ENCODE measurements around the gene SH3GL2. TPM values are rescaled to one million over a fixed set of nuclear protein-coding genes. Genes with fewer than 3 reads are reported as not detected.

Gene SH3GL2
- total RNA-seq, 1 donor: 0.43 TPM

DNA sequence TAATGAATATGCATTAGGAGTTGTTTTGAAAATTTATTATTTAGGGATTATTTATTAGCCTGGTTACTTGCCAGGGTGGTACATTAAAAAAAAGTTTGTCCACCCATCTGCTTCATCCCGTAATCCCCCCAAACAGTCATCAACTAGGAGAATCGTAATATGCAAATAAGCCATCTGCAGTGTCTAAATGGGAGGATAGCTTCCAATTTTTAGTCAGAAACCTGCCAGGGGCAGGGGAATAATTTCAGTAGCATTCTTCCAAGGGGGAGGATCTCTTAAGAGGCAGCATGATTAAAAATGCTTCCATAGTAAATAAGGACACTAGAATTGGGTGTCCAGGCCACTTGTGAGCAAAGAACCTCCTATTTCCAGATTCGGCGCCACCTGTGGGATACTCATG is 43.3 kb downstream of the SH3GL2 start:
- TF ChIP-seq, protein P1, sequence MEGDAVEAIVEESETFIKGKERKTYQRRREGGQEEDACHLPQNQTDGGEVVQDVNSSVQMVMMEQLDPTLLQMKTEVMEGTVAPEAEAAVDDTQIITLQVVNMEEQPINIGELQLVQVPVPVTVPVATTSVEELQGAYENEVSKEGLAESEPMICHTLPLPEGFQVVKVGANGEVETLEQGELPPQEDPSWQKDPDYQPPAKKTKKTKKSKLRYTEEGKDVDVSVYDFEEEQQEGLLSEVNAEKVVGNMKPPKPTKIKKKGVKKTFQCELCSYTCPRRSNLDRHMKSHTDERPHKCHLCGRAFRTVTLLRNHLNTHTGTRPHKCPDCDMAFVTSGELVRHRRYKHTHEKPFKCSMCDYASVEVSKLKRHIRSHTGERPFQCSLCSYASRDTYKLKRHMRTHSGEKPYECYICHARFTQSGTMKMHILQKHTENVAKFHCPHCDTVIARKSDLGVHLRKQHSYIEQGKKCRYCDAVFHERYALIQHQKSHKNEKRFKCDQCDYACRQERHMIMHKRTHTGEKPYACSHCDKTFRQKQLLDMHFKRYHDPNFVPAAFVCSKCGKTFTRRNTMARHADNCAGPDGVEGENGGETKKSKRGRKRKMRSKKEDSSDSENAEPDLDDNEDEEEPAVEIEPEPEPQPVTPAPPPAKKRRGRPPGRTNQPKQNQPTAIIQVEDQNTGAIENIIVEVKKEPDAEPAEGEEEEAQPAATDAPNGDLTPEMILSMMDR (IDR thresholded peaks at IDR 0.05; ENCODE audit: insufficient read depth, low read depth, low read length): no peak
- no peak for DNase-seq (ENCODE audit: low read depth)
- no peak overlapping the region for H3K4me3 ChIP-seq (ENCODE audit: low read depth, low read length)

DNA sequence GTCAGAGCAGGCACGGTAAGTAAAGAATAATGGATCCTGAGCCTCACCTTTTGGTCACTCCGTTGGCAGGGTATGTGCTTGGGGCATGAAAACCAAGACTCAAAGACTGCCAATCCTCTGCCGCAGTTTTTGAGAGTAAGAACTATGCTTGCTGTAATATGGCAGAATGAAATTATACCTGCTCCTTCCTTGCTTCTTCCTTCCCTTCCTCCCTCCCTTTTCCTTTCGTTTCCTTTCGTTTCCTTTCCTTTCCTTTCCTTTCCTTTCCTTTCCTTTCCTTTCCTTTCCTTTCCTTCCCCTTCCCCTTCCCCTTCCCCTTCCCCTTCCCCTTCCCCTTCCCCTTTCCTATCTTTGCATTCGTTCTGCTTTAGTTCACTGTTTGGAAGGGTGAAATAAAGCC is 43.9 kb downstream of the SH3GL2 start:
- DNase-seq (ENCODE audit: low read depth): no peak
- no peak overlapping the region for H3K4me3 ChIP-seq (ENCODE audit: low read depth, low read length)
- TF ChIP-seq, protein P1 (IDR thresholded peaks at IDR 0.05; ENCODE audit: insufficient read depth, low read depth, low read length): no peak

DNA sequence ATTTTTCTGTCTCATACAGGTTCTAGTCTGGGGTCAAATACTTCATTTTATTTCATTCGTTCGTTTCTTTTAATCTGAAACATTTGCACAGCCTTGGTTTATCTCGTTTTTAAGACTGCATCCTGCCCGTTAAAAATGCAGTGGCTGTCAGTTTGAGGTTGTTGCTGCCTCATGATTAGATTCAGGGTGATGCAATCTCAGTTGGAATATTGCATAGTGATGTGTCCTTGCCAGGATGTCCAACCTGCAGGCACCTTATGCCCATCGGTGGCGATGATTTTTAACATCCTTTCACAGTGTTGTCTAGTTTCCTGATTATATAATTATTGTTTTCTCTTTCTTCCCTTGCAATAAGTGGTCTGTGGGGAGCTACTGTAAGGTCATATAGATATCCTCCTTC is 45.1 kb downstream of the SH3GL2 start:
- H3K4me3 ChIP-seq (ENCODE audit: low read depth, low read length): no peak overlapping the region
- DNase-seq (ENCODE audit: low read depth): no peak
- TF ChIP-seq, protein P1 (IDR thresholded peaks at IDR 0.05; ENCODE audit: insufficient read depth, low read depth, low read length): no peak

DNA sequence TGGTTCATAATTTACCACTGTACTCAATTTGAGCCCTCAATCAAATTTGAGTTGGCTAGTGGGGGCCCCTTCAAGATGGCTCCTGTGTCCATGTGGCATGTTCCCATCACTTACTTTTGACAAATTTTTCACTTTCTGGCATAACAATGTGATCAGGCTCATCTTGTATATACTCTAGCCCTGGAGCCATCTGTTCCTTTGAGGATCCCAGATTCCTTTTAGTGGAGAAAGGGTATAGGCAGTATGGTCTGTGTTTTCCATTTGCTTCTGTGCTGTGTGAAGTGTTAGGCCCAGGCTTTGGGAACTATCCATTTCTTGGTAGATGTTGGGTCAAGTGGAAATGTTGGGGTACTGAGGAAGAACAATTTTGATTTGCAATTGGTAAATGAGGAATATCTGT is 45.7 kb downstream of the SH3GL2 start:
- DNase-seq (ENCODE audit: low read depth): no peak

DNA sequence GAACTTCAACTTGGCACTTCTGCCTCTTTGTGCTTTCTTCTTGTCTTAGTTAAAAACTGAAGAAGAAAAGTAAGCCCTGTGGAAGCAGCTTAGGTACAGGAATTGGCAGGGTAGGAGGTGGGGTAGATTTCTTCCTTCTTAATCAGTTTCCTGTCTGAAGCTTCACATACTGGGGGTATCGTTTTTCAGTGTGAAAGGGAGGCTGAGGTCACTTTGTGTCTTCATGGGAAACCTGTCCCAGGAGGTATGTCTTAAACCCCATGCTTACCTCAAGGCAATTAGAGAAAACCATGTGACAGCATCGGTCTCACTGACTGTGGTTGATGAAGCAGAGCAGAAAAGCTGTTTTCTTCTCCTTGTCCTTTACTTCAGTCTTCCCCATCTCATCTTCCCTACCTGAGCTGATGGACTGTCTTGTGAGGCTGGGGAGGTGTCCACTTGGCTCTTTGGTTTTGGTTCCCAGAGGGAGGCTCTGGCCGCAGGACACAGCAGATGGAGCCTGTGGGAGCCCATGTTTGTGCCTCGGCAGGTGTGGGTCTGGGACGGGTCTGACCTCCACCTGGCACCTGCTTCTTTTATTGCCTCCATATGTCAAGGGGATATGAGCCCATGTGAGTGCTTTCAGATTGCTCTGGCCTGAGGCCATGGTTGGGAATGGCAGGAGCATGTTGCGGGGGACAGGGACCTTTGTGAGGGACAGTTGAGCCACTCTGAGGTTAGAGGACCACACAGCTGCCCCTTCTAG is 47.0 kb downstream of the SH3GL2 start:
- no peak overlapping the region for H3K4me3 ChIP-seq (ENCODE audit: low read depth, low read length)
- TF ChIP-seq, protein P1 (IDR thresholded peaks at IDR 0.05; ENCODE audit: insufficient read depth, low read depth, low read length): no peak
- DNase-seq (ENCODE audit: low read depth): no peak

More for the DNA sequence above, 45.7 kb downstream of the SH3GL2 start:
- H3K4me3 ChIP-seq (ENCODE audit: low read depth, low read length): no peak overlapping the region
- TF ChIP-seq, protein P1 (IDR thresholded peaks at IDR 0.05; ENCODE audit: insufficient read depth, low read depth, low read length): no peak

DNA sequence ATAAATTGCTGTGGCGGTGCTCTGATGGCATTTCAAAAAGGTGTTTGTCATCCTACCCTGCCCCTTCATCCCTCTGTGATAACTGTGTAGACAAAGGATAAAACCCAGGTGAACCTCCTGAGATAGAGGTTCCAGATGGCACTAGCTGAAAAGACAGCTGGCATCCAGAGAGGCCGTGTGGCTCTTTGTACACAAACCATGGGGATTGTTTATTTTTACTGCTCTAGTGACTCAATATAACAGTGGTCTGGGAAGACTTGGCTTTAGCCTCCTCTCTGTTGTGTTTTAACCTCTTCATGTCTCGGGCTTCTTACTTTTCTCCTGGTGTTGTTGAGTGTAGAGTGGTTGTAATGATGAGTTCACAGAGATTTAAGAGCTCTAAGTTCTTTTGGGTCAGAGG is 48.8 kb downstream of the SH3GL2 start:
- H3K4me3 ChIP-seq (ENCODE audit: low read depth, low read length): no peak overlapping the region
- TF ChIP-seq, protein P1 (IDR thresholded peaks at IDR 0.05; ENCODE audit: insufficient read depth, low read depth, low read length): no peak
- no peak for DNase-seq (ENCODE audit: low read depth)

DNA sequence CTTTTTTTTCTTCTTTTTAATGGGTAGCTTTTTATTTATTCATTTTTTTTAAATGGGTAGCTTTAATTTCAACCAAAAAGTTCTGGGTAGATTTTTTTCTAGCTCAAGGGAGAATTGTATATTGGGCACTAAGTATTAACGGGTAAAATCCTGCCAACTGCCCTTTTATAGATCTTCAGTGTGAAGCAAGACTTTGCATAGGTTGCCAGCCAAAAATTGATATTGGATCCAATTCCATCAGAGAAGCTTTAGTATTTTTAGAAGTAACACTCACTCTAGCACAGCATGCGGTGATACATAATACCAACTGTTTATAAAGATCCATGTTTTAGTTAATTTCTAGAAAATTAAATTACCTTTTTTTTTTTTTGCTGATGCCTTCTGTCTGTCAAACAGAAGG is 49.8 kb downstream of the SH3GL2 start:
- TF ChIP-seq, protein P1 (IDR thresholded peaks at IDR 0.05; ENCODE audit: insufficient read depth, low read depth, low read length): no peak
- no peak for DNase-seq (ENCODE audit: low read depth)

More for the DNA sequence above, 49.8 kb downstream of the SH3GL2 start:
- H3K4me3 ChIP-seq (ENCODE audit: low read depth, low read length): no peak overlapping the region

Measured in fibroblast of villous mesenchyme (primary cell).